Measurements from ENCODE around the gene TUBA4A. TPM values are rescaled to one million over a fixed set of nuclear protein-coding genes. Genes with fewer than 3 reads are reported as not detected.
"Not testable (repeated sequence)": the region's sequence is repeated elsewhere in the genome, so short reads cannot be mapped to it uniquely, and the experiment has no call there.

TUBA4A gene
- total RNA-seq, 1 experiment from 2014 or later = 39.4 TPM

DNA sequence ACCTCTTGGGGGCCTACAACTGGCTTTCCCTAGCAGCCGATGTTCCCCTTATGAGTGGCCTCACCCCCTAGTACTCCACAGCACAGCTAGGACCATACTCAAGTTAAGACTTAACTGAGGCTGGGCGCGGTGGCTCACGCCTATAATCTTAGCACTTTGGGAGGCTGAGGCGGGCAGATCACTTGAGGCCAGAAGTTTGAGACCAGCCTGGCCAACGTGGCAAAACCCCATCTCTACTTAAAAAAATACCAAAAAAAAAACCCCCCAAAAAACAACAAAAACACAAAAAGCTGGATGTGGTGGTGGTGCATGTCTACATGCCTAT, 33.4 kb upstream of the TUBA4A start:
- DNase-seq (ENCODE audit: extremely low read depth, low read depth) = not testable (repeated sequence)

GRCh38 chr2:219286436-219287115, 32.9 kb upstream of the TUBA4A start:
- no peak for DNase-seq (ENCODE audit: extremely low read depth, low read depth)

- no peak for DNase-seq (ENCODE audit: extremely low read depth, low read depth)
These were observed 32.2 kb upstream of the TUBA4A start for GRCh38 chr2:219285894-219286425.

GRCh38 chr2:219285373-219285735, 31.6 kb upstream of the TUBA4A start:
- no peak for DNase-seq (ENCODE audit: extremely low read depth, low read depth)

DNA sequence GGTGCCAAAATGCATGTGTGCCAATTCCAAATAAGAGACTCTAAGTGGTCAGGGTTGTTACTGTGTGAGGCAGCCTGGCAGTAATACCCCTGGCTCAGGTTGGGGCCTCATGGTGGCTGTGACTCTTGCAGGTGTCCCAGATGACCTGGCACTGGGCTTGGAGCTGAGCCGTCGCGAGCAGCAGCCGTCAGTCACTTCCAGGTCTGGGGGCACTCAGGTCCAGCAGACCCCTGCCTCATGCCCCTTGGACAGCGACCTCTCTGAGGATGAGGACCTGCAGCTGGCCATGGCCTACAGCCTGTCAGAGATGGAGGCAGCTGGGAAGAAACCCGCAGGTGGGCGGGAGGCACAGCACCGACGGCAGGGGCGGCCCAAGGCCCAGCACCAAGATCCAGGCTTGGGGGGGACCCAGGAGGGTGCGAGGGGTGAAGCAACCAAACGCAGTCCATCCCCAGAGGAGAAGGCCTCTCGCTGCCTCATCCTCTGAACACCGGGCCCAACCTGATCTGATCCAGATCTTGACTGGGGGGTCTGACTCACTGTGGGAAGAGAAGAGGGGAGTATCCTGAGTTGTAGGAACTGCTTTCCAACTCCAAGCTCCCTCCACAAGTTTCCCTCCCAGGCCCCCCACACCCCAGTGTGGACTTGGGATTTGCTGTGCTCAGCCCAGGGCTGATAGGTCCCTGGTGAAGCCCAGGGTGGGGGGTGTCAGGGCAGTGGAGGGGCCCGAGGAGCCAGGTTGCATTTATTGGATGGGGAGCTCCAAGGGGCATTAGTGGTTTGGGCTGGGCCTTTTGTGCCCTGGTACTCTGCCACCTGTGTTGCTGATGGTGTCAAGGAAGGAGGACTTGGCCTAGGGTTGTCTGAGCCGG, 31.0 kb upstream of the TUBA4A start:
- no peak for DNase-seq (ENCODE audit: extremely low read depth, low read depth)

- DNase-seq (ENCODE audit: extremely low read depth, low read depth) = no peak
These were observed 29.3 kb upstream of the TUBA4A start for GRCh38 chr2:219282943-219283581.

- no peak for DNase-seq (ENCODE audit: extremely low read depth, low read depth)
These were observed 28.7 kb upstream of the TUBA4A start for GRCh38 chr2:219282375-219282774.

- DNase-seq (ENCODE audit: extremely low read depth, low read depth) = no peak
These were observed 27.9 kb upstream of the TUBA4A start for GRCh38 chr2:219281588-219281987.

GRCh38 chr2:219280651-219281050, 26.9 kb upstream of the TUBA4A start:
- no peak for DNase-seq (ENCODE audit: extremely low read depth, low read depth)

DNA sequence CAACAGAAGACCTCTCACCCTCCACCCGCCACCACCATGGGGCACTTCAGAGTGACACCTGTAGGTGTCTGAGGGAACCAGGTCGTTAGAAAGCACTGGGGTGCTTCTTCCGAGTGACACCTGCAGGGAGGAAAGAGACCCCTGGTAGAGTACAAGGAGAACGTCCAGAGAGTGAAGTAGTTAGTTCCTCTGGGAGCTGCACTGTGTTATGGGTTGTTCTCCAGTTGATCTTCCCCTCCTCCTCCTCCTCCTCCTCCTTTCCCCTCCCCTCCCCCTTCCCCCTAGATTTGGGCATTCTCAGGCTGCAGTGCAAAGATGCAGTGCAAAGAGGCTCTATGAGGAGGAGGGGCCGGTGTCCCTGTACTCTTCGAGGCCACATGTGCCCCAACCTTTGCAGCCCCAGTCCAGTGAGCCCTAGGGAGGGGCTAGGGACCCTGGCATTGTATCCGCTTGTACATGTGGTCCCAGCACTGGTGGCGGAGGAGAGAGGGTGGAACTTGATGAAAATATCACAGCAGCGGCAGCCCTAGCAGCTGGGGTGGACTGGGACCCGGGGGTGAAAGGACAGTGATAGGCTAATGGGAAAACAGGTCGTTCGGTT, 26.3 kb upstream of the TUBA4A start:
- DNase-seq (ENCODE audit: extremely low read depth, low read depth) = no peak

GRCh38 chr2:219279151-219279915, 25.6 kb upstream of the TUBA4A start, which contains the start of gene DNAJB2:
Gene DNAJB2, plus strand, starts transcription at chr2:219279366. Its CDS starts 468 bp downstream, at chr2:219279834.
- peak; percentile 97 for DNase-seq (ENCODE audit: extremely low read depth, low read depth)

- DNase-seq (ENCODE audit: extremely low read depth, low read depth) = no peak
These were observed 25.0 kb upstream of the TUBA4A start for GRCh38 chr2:219278655-219279150.

- DNase-seq (ENCODE audit: extremely low read depth, low read depth) = peak; percentile 79
These were observed 24.3 kb upstream of the TUBA4A start for GRCh38 chr2:219277703-219278654.

GRCh38 chr2:219274361-219274921, 20.7 kb upstream of the TUBA4A start:
- DNase-seq (ENCODE audit: extremely low read depth, low read depth) = no peak

DNA sequence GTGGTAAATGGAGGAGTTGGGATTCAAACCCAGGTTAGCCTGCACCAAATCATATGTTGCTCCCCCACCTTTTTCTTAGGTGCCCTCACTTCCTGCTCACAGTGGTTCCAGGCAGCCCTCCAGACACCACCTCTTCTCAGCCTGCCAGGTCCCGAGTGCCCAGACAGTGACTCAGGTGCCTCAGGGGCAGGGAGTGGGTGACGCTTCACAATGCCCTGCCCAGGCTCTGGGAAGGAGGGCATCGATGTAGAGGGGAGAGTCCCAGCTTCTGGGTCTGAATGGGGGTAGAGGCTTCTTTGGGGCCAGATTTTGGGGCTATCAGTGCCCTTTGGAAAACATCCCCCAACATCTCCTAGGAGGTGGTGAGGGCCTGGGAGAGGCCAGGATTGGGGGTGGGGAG, 20.2 kb upstream of the TUBA4A start:
- no peak for DNase-seq (ENCODE audit: extremely low read depth, low read depth)

- DNase-seq (ENCODE audit: extremely low read depth, low read depth) = no peak
These were observed 19.3 kb upstream of the TUBA4A start for GRCh38 chr2:219272995-219273394.

GRCh38 chr2:219272356-219272755, 18.6 kb upstream of the TUBA4A start:
- DNase-seq (ENCODE audit: extremely low read depth, low read depth) = no peak

- no peak for DNase-seq (ENCODE audit: extremely low read depth, low read depth)
These were observed 17.3 kb upstream of the TUBA4A start for GRCh38 chr2:219271021-219271420.

DNA sequence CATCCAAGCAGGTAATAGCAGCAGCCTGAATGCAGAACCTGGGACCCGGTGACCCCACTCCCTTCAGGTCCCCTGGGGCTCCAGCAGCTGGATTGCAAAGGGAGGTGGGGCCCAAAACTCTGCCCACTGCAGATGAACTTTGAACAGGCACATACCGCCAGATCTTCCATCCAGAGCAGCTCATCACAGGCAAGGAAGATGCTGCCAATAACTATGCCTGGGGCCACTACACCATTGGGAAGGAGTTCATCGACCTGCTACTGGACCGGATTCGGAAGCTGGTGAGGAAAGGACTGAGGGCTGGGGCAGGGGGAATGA, 16.3 kb upstream of the TUBA4A start:
- no peak for DNase-seq (ENCODE audit: extremely low read depth, low read depth)

All from NCI-H460 (cell line).